ENCODE data around the gene FOXP1. TPM values are rescaled to one million over a fixed set of nuclear protein-coding genes. Genes with fewer than 3 reads are reported as not detected.

FOXP1 gene
- total RNA-seq, 1 donor from 2014 or later, result 27.3 TPM

GRCh38 chr3:71214016-71214415, 369.5 kb downstream of the FOXP1 start:
- H3K4me3 Mint-ChIP-seq, result no peak overlapping the region
- peaks cover 4% of the 10 kb centered on the region for H4K20me1 ChIP-seq (ENCODE audit: low read depth)

GRCh38 chr3:71211083-71211482, 372.4 kb downstream of the FOXP1 start:
- Histone ChIP-seq H3K4me2 (no peak overlapping the region), H3K79me2 (ENCODE audit: low read depth) (peaks cover 41% of the 10 kb centered on the region), H3K9ac (no peak overlapping the region), H3K36me3 (no peaks in the 10 kb centered on the region), H3F3A (ENCODE audit: low read depth) (no peaks in the 10 kb centered on the region), H4K20me1 (ENCODE audit: low read depth) (peaks cover 13% of the 10 kb centered on the region), H3K27ac (no peak overlapping the region), H3K4me3 (no peak overlapping the region), H3K4me1 (peaks cover 36% of the 10 kb centered on the region), H3K9me3 (ENCODE audit: low read depth) (no peaks in the 10 kb centered on the region), H3K27me3 (no peaks in the 10 kb centered on the region), H2AFZ (replicated peaks) (no peak overlapping the region)
- DNase-seq (ENCODE audit: low spot score), result no peak
- no peak overlapping the region for H3K4me3 Mint-ChIP-seq
- H3K4me1 Mint-ChIP-seq, result peaks cover 29% of the 10 kb centered on the region
- no peaks in the 10 kb centered on the region for H3K36me3 Mint-ChIP-seq
- H3K9me3 Mint-ChIP-seq, result no peaks in the 10 kb centered on the region
- no peaks in the 10 kb centered on the region for H3K27me3 Mint-ChIP-seq (ENCODE audit: insufficient read depth, low read depth)
- H3K27ac Mint-ChIP-seq, result no peak overlapping the region
- TF ChIP-seq CTCF (IDR thresholded peaks at IDR 0.05) (no peak), EZH2 (IDR thresholded peaks at IDR 0.05) (no peak), EZH2phosphoT487 (IDR thresholded peaks at IDR 0.05) (no peak)

More at GRCh38 chr3:71214016-71214415, 369.5 kb downstream of the FOXP1 start:
- Mint-ChIP-seq H3K9me3 (no peaks in the 10 kb centered on the region), H3K27me3 (ENCODE audit: insufficient read depth, low read depth) (no peaks in the 10 kb centered on the region), H3K4me1 (peaks cover 12% of the 10 kb centered on the region), H3K27ac (no peak overlapping the region), H3K36me3 (no peaks in the 10 kb centered on the region)
- Histone ChIP-seq H3K27me3 (no peaks in the 10 kb centered on the region), H2AFZ (replicated peaks) (no peak overlapping the region), H3K4me3 (no peak overlapping the region), H3K36me3 (no peaks in the 10 kb centered on the region), H3F3A (ENCODE audit: low read depth) (no peaks in the 10 kb centered on the region), H3K4me2 (no peak overlapping the region), H3K79me2 (ENCODE audit: low read depth) (peaks cover 14% of the 10 kb centered on the region), H3K27ac (no peak overlapping the region), H3K9ac (no peak overlapping the region), H3K9me3 (ENCODE audit: low read depth) (no peaks in the 10 kb centered on the region), H3K4me1 (peaks cover 17% of the 10 kb centered on the region)
- no peak for DNase-seq (ENCODE audit: low spot score)
- TF ChIP-seq EZH2phosphoT487 (IDR thresholded peaks at IDR 0.05) (no peak), CTCF (IDR thresholded peaks at IDR 0.05) (no peak)

GRCh38 chr3:71210257-71211007, 373.1 kb downstream of the FOXP1 start:
- H2AFZ ChIP-seq (replicated peaks), result no peak overlapping the region
- no peaks in the 10 kb centered on the region for H3K27me3 Mint-ChIP-seq (ENCODE audit: insufficient read depth, low read depth)
- H3K9me3 ChIP-seq (ENCODE audit: low read depth), result no peaks in the 10 kb centered on the region
- no peak overlapping the region for H3K27ac Mint-ChIP-seq
- H3K36me3 ChIP-seq, result no peaks in the 10 kb centered on the region
- H3K4me3 Mint-ChIP-seq, result no peak overlapping the region
- no peak overlapping the region for H3K4me2 ChIP-seq
- no peak overlapping the region for H3K4me3 ChIP-seq
- peaks cover 29% of the 10 kb centered on the region for H3K4me1 Mint-ChIP-seq
- no peaks in the 10 kb centered on the region for H3K36me3 Mint-ChIP-seq
- no peak overlapping the region for H3K9ac ChIP-seq
- no peak for DNase-seq (ENCODE audit: low spot score)
- H4K20me1 ChIP-seq (ENCODE audit: low read depth), result peaks cover 13% of the 10 kb centered on the region
- H3K27me3 ChIP-seq, result no peaks in the 10 kb centered on the region
- TF ChIP-seq CTCF (IDR thresholded peaks at IDR 0.05), result no peak
- no peak for TF ChIP-seq EZH2 (IDR thresholded peaks at IDR 0.05)
- TF ChIP-seq EZH2phosphoT487 (IDR thresholded peaks at IDR 0.05), result no peak
- no peaks in the 10 kb centered on the region for H3K9me3 Mint-ChIP-seq
- H3K27ac ChIP-seq, result no peak overlapping the region
- H3K79me2 ChIP-seq (ENCODE audit: low read depth), result peaks cover 47% of the 10 kb centered on the region
- H3K4me1 ChIP-seq, result peaks cover 36% of the 10 kb centered on the region
- no peaks in the 10 kb centered on the region for H3F3A ChIP-seq (ENCODE audit: low read depth)

All from neural progenitor cell (in vitro differentiated cells).